Lower leg skin (tissue), 4 donors: Measurements from ENCODE around the gene SOX5. TPM values are rescaled to one million over a fixed set of nuclear protein-coding genes. Genes with fewer than 3 reads are reported as not detected.

Experiments used
- DNase-seq, 2 donors: peaks; one replicate each; pipeline ENCODE4 v3.0.0-alpha.2; 2019; ENCODE audit warnings: low spot score in 2 of 2
- H3K4me3 ChIP-seq: fragments of 200-600 bp; sonication (generic); 2 replicates; pipeline ENCODE4 v1.5.1; 2017; ENCODE audit warnings: mild to moderate bottlenecking, low read depth; ENCODE audit not compliant: poor library complexity, severe bottlenecking
- CTCF ChIP-seq, 3 donors: fragments of 450-650 bp; IDR thresholded peaks; one replicate each; pipeline ENCODE4 v1.5.1; 2016; ENCODE audit warnings: antibody characterized with exemption in 3 of 3, mild to moderate bottlenecking in 3 of 3, moderate library complexity in 2 of 3
- POLR2A ChIP-seq, 2 donors: fragments of 450-650 bp; IDR thresholded peaks; one replicate each; pipeline ENCODE4 v1.6.1; 2016 to 2017; ENCODE audit warnings: antibody characterized with exemption in 2 of 2, mild to moderate bottlenecking in 1 of 2, moderate library complexity in 1 of 2
- WGBS, 2 donors: methylation state at CpG; one replicate each; pipeline ENCODE4 v1.1.5; 2018; 5-methylcytosine and 5-hydroxymethylcytosine counted together
- intact Hi-C: fragments of 100-400 bp; cut with DNase I; formaldehyde crosslinking; loops from one replicate; pipeline ENCODE4 v1.15.0; 2023; ENCODE audit warnings: low total_unique reads
- total RNA-seq, 4 donors: library from RNA; depleted of rRNA; stranded (reverse); fragments of >200 nt; gene quantifications; one replicate each; pipeline ENCODE4 v1.1.0, GENCODE V29; 2016

SOX5 gene
- total RNA-seq, 4 donors from 2014 or later: 23.7 to 59.7 (median 33.6) TPM

GRCh38 chr12:23674064-23674463 lies 275.4 kb downstream of the SOX5 start:
- intact Hi-C loops: no loop called here
- no peak overlapping the region for H3K4me3 ChIP-seq
- no peak for TF ChIP-seq POLR2A (IDR thresholded peaks at IDR 0.05)
- TF ChIP-seq CTCF (IDR thresholded peaks at IDR 0.05): no peak
- DNase-seq: no peak
- WGBS, 2 donors: 86 to 95% methylated on average over 7 of the region's 7 CpGs

GRCh38 chr12:23671881-23672280 lies 277.6 kb downstream of the SOX5 start:
- 41 to 53% methylated on average over 3 of the region's 3 CpGs for WGBS, 2 donors
- no peak for DNase-seq
- no peak overlapping the region for H3K4me3 ChIP-seq
- TF ChIP-seq POLR2A (IDR thresholded peaks at IDR 0.05): no peak
- no peak for TF ChIP-seq CTCF (IDR thresholded peaks at IDR 0.05)
- intact Hi-C loops: no loop called here

- 70 to 82% methylated on average over 2 of the region's 2 CpGs for WGBS, 2 donors
- intact Hi-C loops: no loop called here
- no peak for TF ChIP-seq POLR2A (IDR thresholded peaks at IDR 0.05)
- no peak for TF ChIP-seq CTCF (IDR thresholded peaks at IDR 0.05)
- no peak overlapping the region for H3K4me3 ChIP-seq
- no peak for DNase-seq
These were observed 278.8 kb downstream of the SOX5 start for GRCh38 chr12:23670684-23671083.

DNA sequence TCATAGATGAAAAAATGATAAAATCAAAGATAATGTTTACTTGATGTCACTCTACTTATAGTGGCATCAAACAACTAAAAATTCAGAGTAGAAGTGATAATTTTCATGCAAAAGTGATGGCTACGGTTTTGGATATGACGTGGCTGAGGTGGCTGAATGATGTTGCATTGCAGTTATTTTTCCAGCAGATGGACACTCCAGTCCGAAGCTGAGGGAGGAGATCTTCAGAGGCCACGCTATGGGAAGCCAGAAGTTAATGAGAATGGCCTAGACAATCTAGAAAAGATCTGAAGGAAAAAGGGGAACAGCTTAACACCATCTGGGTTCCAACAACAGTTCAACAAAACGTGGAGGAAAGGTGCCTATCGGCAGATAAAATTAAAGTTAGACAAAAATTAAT lies 279.8 kb downstream of the SOX5 start:
- TF ChIP-seq CTCF (IDR thresholded peaks at IDR 0.05) (no peak), POLR2A (IDR thresholded peaks at IDR 0.05) (no peak)
- H3K4me3 ChIP-seq: no peak overlapping the region
- intact Hi-C loops: no loop called here
- no peak for DNase-seq
- WGBS, 2 donors: 76 to 80% methylated on average over 6 of the region's 6 CpGs

DNA sequence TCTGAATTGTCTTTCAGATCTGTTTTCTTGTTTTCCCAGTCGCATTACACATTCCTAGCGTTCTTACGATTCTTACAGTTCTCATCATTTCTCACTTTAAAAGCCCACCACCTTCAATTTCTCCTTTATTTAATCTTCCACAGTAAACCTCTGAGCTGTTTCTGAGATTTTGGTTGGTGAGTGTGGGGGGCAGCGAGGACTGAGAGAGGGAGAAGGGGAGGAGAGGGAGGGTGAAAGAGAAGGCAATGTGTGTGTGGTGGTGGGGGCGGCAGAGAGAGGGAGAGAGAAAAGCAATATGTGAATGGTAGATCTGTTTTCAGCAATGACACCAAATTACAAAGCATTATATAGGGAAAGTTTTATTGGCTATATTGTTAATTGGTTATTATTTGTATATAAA lies 282.6 kb downstream of the SOX5 start:
- 64 to 78% methylated on average over 5 of the region's 5 CpGs for WGBS, 2 donors
- DNase-seq: no peak
- intact Hi-C loops: no loop called here
- TF ChIP-seq CTCF (IDR thresholded peaks at IDR 0.05) (no peak), POLR2A (IDR thresholded peaks at IDR 0.05) (no peak)
- no peak overlapping the region for H3K4me3 ChIP-seq

GRCh38 chr12:23662966-23663365 lies 286.5 kb downstream of the SOX5 start:
- 68 to 77% methylated on average over 3 of the region's 3 CpGs for WGBS, 2 donors
- intact Hi-C loops: no loop called here
- no peak overlapping the region for H3K4me3 ChIP-seq
- no peak for DNase-seq
- TF ChIP-seq POLR2A (IDR thresholded peaks at IDR 0.05) (no peak), CTCF (IDR thresholded peaks at IDR 0.05) (no peak)
